CD14-positive monocyte (primary cell): Measurements from ENCODE around the gene CAMK1D. TPM values are rescaled to one million over a fixed set of nuclear protein-coding genes. Genes with fewer than 3 reads are reported as not detected.
"Not testable (repeated sequence)": the region's sequence is repeated elsewhere in the genome, so short reads cannot be mapped to it uniquely, and the experiment has no call there.

ENCODE experiments used
- DNase-seq, 3 donors: peaks; one replicate each; pipeline ENCODE4 v3.0.0-alpha.2; 2011 to 2022
- H2AFZ ChIP-seq: 2 replicates; pipeline ENCODE4 v1.6.0; 2012; ENCODE audit warnings: mild to moderate bottlenecking, low read depth, low read length, inconsistent platforms; ENCODE audit not compliant: insufficient read depth, poor library complexity, severe bottlenecking
- H3K27ac ChIP-seq, 2 donors: 1 replicate in 1 of 2; 2 replicates in 1 of 2; pipeline ENCODE4 v1.5.1; 2012 to 2013; ENCODE audit warnings: low read length in 2 of 2, control low read depth in 1 of 2, inconsistent platforms in 1 of 2, low read depth in 1 of 2, mild to moderate bottlenecking in 1 of 2
- H3K27me3 ChIP-seq, 2 donors: one replicate each; pipeline versions ENCODE4 v1.6.0 to v1.6.1; 2011 to 2013; ENCODE audit warnings: low read length in 2 of 2; ENCODE audit not compliant: control insufficient read depth in 2 of 2, insufficient read depth in 2 of 2
- H3K36me3 ChIP-seq, 2 donors: replicated peaks in 1 of 2; 1 replicate in 1 of 2; 2 replicates in 1 of 2; pipeline versions ENCODE4 v1.5.1 to v1.6.1; 2012 to 2013; ENCODE audit warnings: low read length in 2 of 2, control low read depth in 1 of 2, inconsistent platforms in 1 of 2, mild to moderate bottlenecking in 1 of 2; ENCODE audit not compliant: insufficient read depth in 2 of 2, control insufficient read depth in 1 of 2
- H3K4me1 ChIP-seq, 2 donors: 1 replicate in 1 of 2; 2 replicates in 1 of 2; pipeline versions ENCODE4 v1.5.1 to v1.6.1; 2012 to 2013; ENCODE audit warnings: low read length in 2 of 2, control low read depth in 1 of 2, inconsistent platforms in 1 of 2, mild to moderate bottlenecking in 1 of 2, moderate library complexity in 1 of 2; ENCODE audit not compliant: insufficient read depth in 2 of 2, control insufficient read depth in 1 of 2
- H3K4me2 ChIP-seq: replicated peaks from 2 replicates; pipeline ENCODE3; 2012; ENCODE audit warnings: low read length, moderate library complexity, mild to moderate bottlenecking; ENCODE audit not compliant: poor library complexity, severe bottlenecking; ENCODE audit errors: extremely low read depth
- H3K4me3 ChIP-seq, 3 experiments: fragments of 200-600 bp in 1 of 3; sonication (generic) in 1 of 3; replicated peaks in 1 of 3; 1 replicate in 2 of 3; 2 replicates in 1 of 3; pipeline ENCODE4 v1.5.1; 2011 to 2013; ENCODE audit warnings: low read length in 3 of 3, mild to moderate bottlenecking in 3 of 3, control low read depth in 2 of 3, low read depth in 2 of 3, inconsistent platforms in 1 of 3, moderate library complexity in 1 of 3
- H3K79me2 ChIP-seq: 2 replicates; pipeline ENCODE4 v1.6.0; 2012; ENCODE audit warnings: mild to moderate bottlenecking, control low read depth, inconsistent platforms, low read length, moderate library complexity; ENCODE audit not compliant: insufficient read depth
- H3K9ac ChIP-seq: 2 replicates; pipeline ENCODE4 v1.6.0; 2017; ENCODE audit warnings: low read length, mild to moderate bottlenecking; ENCODE audit not compliant: insufficient read depth, poor library complexity, severe bottlenecking
- H3K9me3 ChIP-seq, 2 donors: replicated peaks in 1 of 2; 1 replicate in 1 of 2; 2 replicates in 1 of 2; pipeline versions ENCODE4 v1.5.1 to v1.6.1; 2012 to 2013; ENCODE audit warnings: low read length in 2 of 2, control low read depth in 1 of 2; ENCODE audit not compliant: control insufficient read depth in 1 of 2, insufficient read depth in 1 of 2
- H4K20me1 ChIP-seq: 2 replicates; pipeline ENCODE4 v1.6.0; 2012; ENCODE audit warnings: mild to moderate bottlenecking, low read length, control low read depth, moderate library complexity; ENCODE audit not compliant: insufficient read depth
- H3K27ac Mint-ChIP-seq, 7 donors: one replicate each; pipeline ENCODE4 v1.8.0; 2020; ENCODE audit warnings: mild to moderate bottlenecking in 7 of 7, mixed read lengths in 7 of 7, moderate library complexity in 6 of 7, inconsistent platforms in 2 of 7
- H3K27me3 Mint-ChIP-seq, 3 donors: one replicate each; pipeline ENCODE4 v1.8.0; 2021 to 2022; ENCODE audit warnings: low read depth in 3 of 3, mild to moderate bottlenecking in 3 of 3, mixed read lengths in 3 of 3, moderate library complexity in 3 of 3, inconsistent platforms in 1 of 3
- H3K36me3 Mint-ChIP-seq, 2 donors: one replicate each; pipeline ENCODE4 v1.8.0; 2020; ENCODE audit warnings: mixed read lengths in 2 of 2, inconsistent platforms in 1 of 2, mild to moderate bottlenecking in 1 of 2
- H3K4me1 Mint-ChIP-seq: one replicate; pipeline ENCODE4 v1.8.0; 2020; ENCODE audit warnings: mild to moderate bottlenecking, mixed read lengths
- H3K4me3 Mint-ChIP-seq, 2 donors: one replicate each; pipeline ENCODE4 v1.8.0; 2020; ENCODE audit warnings: mild to moderate bottlenecking in 2 of 2, mixed read lengths in 2 of 2, moderate library complexity in 1 of 2
- H3K9me3 Mint-ChIP-seq, 7 donors: one replicate each; pipeline ENCODE4 v1.8.0; 2020 to 2022; ENCODE audit warnings: mixed read lengths in 7 of 7, mild to moderate bottlenecking in 6 of 7, moderate library complexity in 6 of 7, inconsistent platforms in 2 of 7
- WGBS: methylation state at CpG from one replicate; pipeline ENCODE4 v1.1.5; 2013; ENCODE audit warnings: missing lambda C conversion rate; ENCODE audit not compliant: insufficient coverage; 5-methylcytosine and 5-hydroxymethylcytosine counted together
- intact Hi-C, 2 donors: fragments of 100-400 bp; cut with micrococcal nuclease; formaldehyde crosslinking; loops; one replicate each; pipeline versions ENCODE4 v1.15.0 to v1.15.1; 2023
- polyA plus RNA-seq, 3 donors: library from polyadenylated mRNA; depleted of rRNA in 1 of 3; unstranded in 2 of 3; stranded (reverse) in 1 of 3; fragments of 300-500 nt in 2 of 3; fragments of >200 nt in 1 of 3; fragmentation: Illumina TruSeq in 2 of 3; gene quantifications; 1 replicate in 2 of 3; 2 replicates in 1 of 3; pipeline ENCODE4 v1.2.3, GENCODE V29; 2012 to 2021
- TF ChIP-seq, protein P1 (sequence below): fragments of 200-600 bp; IDR thresholded peaks from one replicate; pipeline ENCODE4 v1.8.0; 2022; ENCODE audit warnings: antibody characterized with exemption, mild to moderate bottlenecking

Gene CAMK1D
- polyA plus RNA-seq, 3 donors = 6.7 to 11.8 (median 7.1) TPM

DNA sequence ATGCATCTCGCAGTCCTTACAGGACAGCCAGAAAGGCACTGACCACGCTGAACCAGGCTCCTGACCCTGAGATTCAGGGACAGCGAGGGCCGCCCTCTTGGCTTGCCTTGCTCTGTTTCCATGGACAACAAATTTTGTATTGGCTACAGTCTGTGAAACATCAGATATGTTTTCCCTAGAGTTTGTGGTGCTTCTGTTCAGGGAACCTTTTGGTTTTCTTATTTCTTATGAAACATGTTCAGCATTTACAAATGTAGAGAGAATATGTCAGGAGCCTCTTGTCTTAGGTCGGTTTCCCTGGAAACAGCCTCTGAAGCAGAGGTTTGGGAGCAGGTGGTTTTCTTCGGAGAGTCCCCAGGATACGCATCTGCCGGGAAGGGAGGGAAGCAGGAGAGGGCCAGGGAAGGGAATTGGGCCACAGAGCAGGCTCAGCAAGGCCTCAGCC lies 392.0 kb downstream of the CAMK1D start:
- TF ChIP-seq, protein P1, sequence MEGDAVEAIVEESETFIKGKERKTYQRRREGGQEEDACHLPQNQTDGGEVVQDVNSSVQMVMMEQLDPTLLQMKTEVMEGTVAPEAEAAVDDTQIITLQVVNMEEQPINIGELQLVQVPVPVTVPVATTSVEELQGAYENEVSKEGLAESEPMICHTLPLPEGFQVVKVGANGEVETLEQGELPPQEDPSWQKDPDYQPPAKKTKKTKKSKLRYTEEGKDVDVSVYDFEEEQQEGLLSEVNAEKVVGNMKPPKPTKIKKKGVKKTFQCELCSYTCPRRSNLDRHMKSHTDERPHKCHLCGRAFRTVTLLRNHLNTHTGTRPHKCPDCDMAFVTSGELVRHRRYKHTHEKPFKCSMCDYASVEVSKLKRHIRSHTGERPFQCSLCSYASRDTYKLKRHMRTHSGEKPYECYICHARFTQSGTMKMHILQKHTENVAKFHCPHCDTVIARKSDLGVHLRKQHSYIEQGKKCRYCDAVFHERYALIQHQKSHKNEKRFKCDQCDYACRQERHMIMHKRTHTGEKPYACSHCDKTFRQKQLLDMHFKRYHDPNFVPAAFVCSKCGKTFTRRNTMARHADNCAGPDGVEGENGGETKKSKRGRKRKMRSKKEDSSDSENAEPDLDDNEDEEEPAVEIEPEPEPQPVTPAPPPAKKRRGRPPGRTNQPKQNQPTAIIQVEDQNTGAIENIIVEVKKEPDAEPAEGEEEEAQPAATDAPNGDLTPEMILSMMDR = no peak
- Mint-ChIP-seq H3K36me3 (no peaks in the 10 kb centered on the region), H3K9me3 (peaks cover 0 to 3% (median 0%) of the 10 kb centered on the region in 7 donors), H3K27me3 (peaks cover 0 to 5% (median 1%) of the 10 kb centered on the region in 3 donors), H3K27ac (no peak overlapping the region), H3K4me3 (no peak overlapping the region), H3K4me1 (peaks cover 4% of the 10 kb centered on the region)
- no peaks in the 10 kb centered on the region for H3K79me2 ChIP-seq
- 94% methylated on average over 8 of the region's 8 CpGs for WGBS
- no peaks in the 10 kb centered on the region for H3K36me3 ChIP-seq
- intact Hi-C loops = no loop called here
- H3K4me2 ChIP-seq = no peak overlapping the region
- no peaks in the 10 kb centered on the region for H3K27me3 ChIP-seq
- no peak for DNase-seq
- no peak overlapping the region for H3K4me3 ChIP-seq
- H3K9ac ChIP-seq = no peak overlapping the region
- no peaks in the 10 kb centered on the region for H4K20me1 ChIP-seq
- H3K4me1 ChIP-seq = peaks cover 0 to 2% of the 10 kb centered on the region in 2 donors
- no peaks in the 10 kb centered on the region for H3K9me3 ChIP-seq
- H2AFZ ChIP-seq = no peak overlapping the region
- H3K27ac ChIP-seq = no peak overlapping the region

DNA sequence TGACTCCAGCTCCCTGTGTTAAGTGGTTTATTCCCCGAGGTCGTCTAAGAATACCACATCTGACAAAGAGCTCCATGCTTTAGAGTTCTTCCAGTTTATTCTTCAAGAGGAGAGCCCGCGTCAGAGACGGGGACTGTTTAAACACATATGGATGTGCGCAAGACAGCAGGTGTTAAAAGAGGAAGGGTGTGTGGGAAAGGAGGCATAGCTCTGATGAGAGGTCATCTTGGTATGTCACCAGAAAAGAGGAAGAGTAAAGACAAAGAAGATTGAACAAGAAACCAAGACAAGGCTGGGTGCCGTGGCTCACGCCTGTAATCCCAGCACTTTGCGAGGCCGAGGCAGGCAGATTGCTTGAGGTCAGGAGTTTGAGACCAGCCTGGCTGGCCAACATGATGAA lies 393.4 kb downstream of the CAMK1D start:
- WGBS = 39% methylated on average over 6 of the region's 10 CpGs
- intact Hi-C loops = no loop called here
- Histone ChIP-seq H2AFZ (no peak overlapping the region), H3K27me3 (no peaks in the 10 kb centered on the region), H3K9ac (no peak overlapping the region), H3K4me3 (no peak overlapping the region), H3K4me2 (no peak overlapping the region), H3K79me2 (no peaks in the 10 kb centered on the region), H4K20me1 (no peaks in the 10 kb centered on the region), H3K27ac (no peak overlapping the region), H3K4me1 (peaks cover 0 to 2% of the 10 kb centered on the region in 2 donors), H3K36me3 (no peaks in the 10 kb centered on the region), H3K9me3 (no peaks in the 10 kb centered on the region)
- TF ChIP-seq, protein P1 = no peak
- peaks cover 0 to 3% (median 0%) of the 10 kb centered on the region in 7 donors for H3K9me3 Mint-ChIP-seq
- no peak overlapping the region for H3K27ac Mint-ChIP-seq
- H3K27me3 Mint-ChIP-seq = peaks cover 0 to 5% (median 1%) of the 10 kb centered on the region in 3 donors
- no peaks in the 10 kb centered on the region for H3K36me3 Mint-ChIP-seq
- peaks cover 4% of the 10 kb centered on the region for H3K4me1 Mint-ChIP-seq
- H3K4me3 Mint-ChIP-seq = no peak overlapping the region
- DNase-seq = peak in 2 of 3 donors; percentile 2 to 22

DNA sequence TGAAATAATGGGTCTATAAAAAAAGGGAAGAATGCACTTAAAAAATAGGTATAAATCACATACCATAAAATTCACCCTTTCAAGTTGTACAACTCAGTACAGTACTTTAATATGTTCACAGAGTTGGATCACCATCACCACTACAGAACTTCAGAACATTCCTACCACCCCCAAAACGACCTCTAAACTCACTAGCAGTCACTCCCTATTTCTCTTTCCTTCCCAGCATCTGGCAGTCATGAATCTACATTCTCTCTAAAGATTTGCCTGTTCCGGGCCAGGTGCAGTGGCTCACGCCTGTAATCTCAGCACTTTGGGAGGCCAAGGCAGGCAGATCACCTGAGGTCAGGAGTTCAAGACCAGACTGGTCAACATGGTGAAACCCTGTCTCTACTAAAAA lies 394.1 kb downstream of the CAMK1D start:
- H3K27me3 Mint-ChIP-seq, H3K36me3 Mint-ChIP-seq, intact Hi-C loops, H3K9me3 Mint-ChIP-seq, H3K4me1 Mint-ChIP-seq, H4K20me1 ChIP-seq, H3K4me2 ChIP-seq, H2AFZ ChIP-seq, H3K9me3 ChIP-seq, H3K4me1 ChIP-seq, H3K4me3 Mint-ChIP-seq, DNase-seq, H3K79me2 ChIP-seq, H3K27ac ChIP-seq, H3K27ac Mint-ChIP-seq, H3K27me3 ChIP-seq, H3K9ac ChIP-seq, H3K36me3 ChIP-seq, H3K4me3 ChIP-seq: not testable (repeated sequence)
- 85% methylated on average over 3 of the region's 3 CpGs for WGBS
